Activated CD4-positive, alpha-beta T cell treated with anti-CD3 and anti-CD28 coated beads, Interleukin-2, amount 50 U/mL, for 16 hours (primary cell): ENCODE measurements around the gene ATP9B.

Source experiments
- DNase-seq: peaks from one replicate; pipeline ENCODE4 v3.0.0-alpha.2; 2020

Gene ATP9B

GRCh38 chr18:79385326-79385707, 316.1 kb downstream of the ATP9B start:
- DNase-seq: no peak

- DNase-seq: no peak
These were observed 316.6 kb downstream of the ATP9B start for GRCh38 chr18:79385708-79386341.

- DNase-seq: no peak
These were observed 317.4 kb downstream of the ATP9B start for GRCh38 chr18:79386547-79386946.

GRCh38 chr18:79387214-79387613, 318.0 kb downstream of the ATP9B start:
- DNase-seq: no peak

- DNase-seq: no peak
These were observed 318.4 kb downstream of the ATP9B start for GRCh38 chr18:79387615-79388014.

GRCh38 chr18:79388043-79388442, 318.8 kb downstream of the ATP9B start:
- DNase-seq: no peak

GRCh38 chr18:79389689-79390088, 320.5 kb downstream of the ATP9B start:
- DNase-seq: no peak

- DNase-seq: no peak
These were observed 323.0 kb downstream of the ATP9B start for GRCh38 chr18:79392226-79392625.

- DNase-seq: no peak
These were observed 324.0 kb downstream of the ATP9B start for GRCh38 chr18:79393181-79393634.

- DNase-seq: no peak
These were observed 324.7 kb downstream of the ATP9B start for GRCh38 chr18:79393635-79394533.

- DNase-seq: peak; percentile 44
These were observed 325.5 kb downstream of the ATP9B start for GRCh38 chr18:79394534-79395307.

GRCh38 chr18:79395308-79395640, 326.1 kb downstream of the ATP9B start:
- no peak for DNase-seq

GRCh38 chr18:79395761-79396404, 326.7 kb downstream of the ATP9B start, which contains the start of gene NFATC1:
TSS of gene NFATC1 (plus strand) at chr18:79395930. CDS start at chr18:79396225, 295 bp downstream.
- DNase-seq: peak; percentile 73

GRCh38 chr18:79396431-79397246, 327.4 kb downstream of the ATP9B start:
- peak; percentile 50 for DNase-seq

- no peak for DNase-seq
These were observed 328.1 kb downstream of the ATP9B start for GRCh38 chr18:79397247-79397829.

- no peak for DNase-seq
These were observed 328.9 kb downstream of the ATP9B start for GRCh38 chr18:79397830-79398761.

- no peak for DNase-seq
These were observed 330.3 kb downstream of the ATP9B start for GRCh38 chr18:79399275-79400081.

- peak; percentile 76 for DNase-seq
These were observed 330.9 kb downstream of the ATP9B start for GRCh38 chr18:79400091-79400590.
